Inflammatory macrophage treated with lipopolysaccharide for 1 hour (primary cell): Measurements from ENCODE around the gene TBC1D22A.

ENCODE experiments used
- DNase-seq, 2 donors: peaks; one replicate each; pipeline ENCODE4 v3.0.0-alpha.2; 2020 to 2022

TBC1D22A gene

GRCh38 chr22:47053013-47053725, 290.7 kb downstream of the TBC1D22A start:
- DNase-seq, result no peak

- DNase-seq, result peak in 1 of 2 donors; percentile 4
These were observed 291.3 kb downstream of the TBC1D22A start for GRCh38 chr22:47053726-47054141.

GRCh38 chr22:47054231-47055072, 292.0 kb downstream of the TBC1D22A start:
- DNase-seq, result no peak

- no peak for DNase-seq
These were observed 292.6 kb downstream of the TBC1D22A start for GRCh38 chr22:47055073-47055355.

- no peak for DNase-seq
These were observed 293.0 kb downstream of the TBC1D22A start for GRCh38 chr22:47055461-47055860.

- no peak for DNase-seq
These were observed 293.5 kb downstream of the TBC1D22A start for GRCh38 chr22:47055921-47056320.

- DNase-seq, result no peak
These were observed 293.9 kb downstream of the TBC1D22A start for GRCh38 chr22:47056361-47056760.

GRCh38 chr22:47056776-47057470, 294.5 kb downstream of the TBC1D22A start:
- no peak for DNase-seq

- DNase-seq, result no peak
These were observed 295.6 kb downstream of the TBC1D22A start for GRCh38 chr22:47057916-47058585.

GRCh38 chr22:47059076-47059475, 296.6 kb downstream of the TBC1D22A start:
- DNase-seq, result no peak

GRCh38 chr22:47059701-47060161, 297.3 kb downstream of the TBC1D22A start:
- DNase-seq, result no peak

- DNase-seq, result no peak
These were observed 298.3 kb downstream of the TBC1D22A start for GRCh38 chr22:47060718-47061117.

- DNase-seq, result no peak
These were observed 298.8 kb downstream of the TBC1D22A start for GRCh38 chr22:47061226-47061625.

- DNase-seq, result no peak
These were observed 299.7 kb downstream of the TBC1D22A start for GRCh38 chr22:47062126-47062525.

GRCh38 chr22:47063071-47063509, 300.6 kb downstream of the TBC1D22A start:
- DNase-seq, result no peak

GRCh38 chr22:47063606-47064005, 301.2 kb downstream of the TBC1D22A start:
- no peak for DNase-seq

- DNase-seq, result no peak
These were observed 301.6 kb downstream of the TBC1D22A start for GRCh38 chr22:47064016-47064415.

GRCh38 chr22:47064416-47064815, 302.0 kb downstream of the TBC1D22A start:
- no peak for DNase-seq

GRCh38 chr22:47065756-47066615, 303.5 kb downstream of the TBC1D22A start:
- DNase-seq, result no peak

- no peak for DNase-seq
These were observed 304.1 kb downstream of the TBC1D22A start for GRCh38 chr22:47066616-47066905.

GRCh38 chr22:47067321-47067890, 305.0 kb downstream of the TBC1D22A start:
- DNase-seq, result no peak
